WTC11 (cell line): ENCODE results near the gene PGLYRP3.

Source experiments
- GABPB1 ChIP-seq: sonication (generic); formaldehyde crosslinking; IDR thresholded peaks from 2 replicates; pipeline ENCODE4 v1.8.1; 2023; ENCODE audit warnings: mild to moderate bottlenecking, missing genetic modification reagents
- TF ChIP-seq, protein P1 (sequence below): fragments of 200-600 bp; IDR thresholded peaks from 2 replicates; pipeline ENCODE4 v1.8.0; 2022; ENCODE audit warnings: antibody characterized with exemption

DNA sequence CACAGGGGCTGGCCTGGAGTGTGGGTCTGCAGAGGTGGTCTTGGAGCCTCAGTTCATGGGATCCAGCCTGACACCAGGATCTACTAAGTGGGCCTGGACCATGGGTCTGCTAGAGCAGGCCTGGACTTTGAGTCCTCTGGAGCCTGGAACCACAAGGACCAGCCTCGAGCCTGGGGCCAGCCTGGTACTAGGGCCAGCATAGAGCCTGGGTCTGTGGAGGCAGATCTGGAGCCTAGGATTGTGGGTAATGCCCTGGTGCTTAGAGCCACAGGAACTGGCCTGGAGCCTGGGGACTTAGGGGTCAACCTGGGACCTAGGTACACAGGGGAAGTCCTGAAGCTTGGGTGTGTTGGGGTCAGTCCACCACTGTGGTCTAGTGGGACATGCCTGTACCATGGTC is 40.6 kb downstream of the PGLYRP3 start:
- TF ChIP-seq, protein P1, sequence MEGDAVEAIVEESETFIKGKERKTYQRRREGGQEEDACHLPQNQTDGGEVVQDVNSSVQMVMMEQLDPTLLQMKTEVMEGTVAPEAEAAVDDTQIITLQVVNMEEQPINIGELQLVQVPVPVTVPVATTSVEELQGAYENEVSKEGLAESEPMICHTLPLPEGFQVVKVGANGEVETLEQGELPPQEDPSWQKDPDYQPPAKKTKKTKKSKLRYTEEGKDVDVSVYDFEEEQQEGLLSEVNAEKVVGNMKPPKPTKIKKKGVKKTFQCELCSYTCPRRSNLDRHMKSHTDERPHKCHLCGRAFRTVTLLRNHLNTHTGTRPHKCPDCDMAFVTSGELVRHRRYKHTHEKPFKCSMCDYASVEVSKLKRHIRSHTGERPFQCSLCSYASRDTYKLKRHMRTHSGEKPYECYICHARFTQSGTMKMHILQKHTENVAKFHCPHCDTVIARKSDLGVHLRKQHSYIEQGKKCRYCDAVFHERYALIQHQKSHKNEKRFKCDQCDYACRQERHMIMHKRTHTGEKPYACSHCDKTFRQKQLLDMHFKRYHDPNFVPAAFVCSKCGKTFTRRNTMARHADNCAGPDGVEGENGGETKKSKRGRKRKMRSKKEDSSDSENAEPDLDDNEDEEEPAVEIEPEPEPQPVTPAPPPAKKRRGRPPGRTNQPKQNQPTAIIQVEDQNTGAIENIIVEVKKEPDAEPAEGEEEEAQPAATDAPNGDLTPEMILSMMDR, result no peak
- TF ChIP-seq GABPB1 (CRISPR knock-in tag), result no peak
